Measurements from ENCODE around the gene GGA2. TPM values are rescaled to one million over a fixed set of nuclear protein-coding genes. Genes with fewer than 3 reads are reported as not detected.

GGA2 gene
- total and polyA plus RNA-seq, 8 donors: 17.6 to 62.5 (median 37.3) TPM

GRCh38 chr16:23504076-23504452, 6.2 kb downstream of the GGA2 start:
- intact Hi-C loops (cut with DNase I; ENCODE audit: low total_unique reads): no loop called here
- Histone ChIP-seq H3K4me1 (peaks cover 64 to 100% (median 93%) of the 10 kb centered on the region in 4 donors), H3K27me3 (no peaks in the 10 kb centered on the region), H3K36me3 (peaks cover 0 to 5% (median 0%) of the 10 kb centered on the region in 4 donors), H3K4me3 (no peak overlapping the region), H3K27ac (peak overlapping the region; percentile 9 to 77 (median 45)), H3K9me3 (no peaks in the 10 kb centered on the region)
- TF ChIP-seq CTCF (IDR thresholded peaks at IDR 0.05) (no peak), POLR2A (IDR thresholded peaks at IDR 0.05) (no peak), POLR2AphosphoS5 (IDR thresholded peaks at IDR 0.05) (no peak), EP300 (IDR thresholded peaks at IDR 0.05) (no peak)
- WGBS, 5 donors: 60 to 74% (median 64%) methylated on average over 5 of the region's 5 CpGs
- DNase-seq: no peak

GRCh38 chr16:23502466-23502865, 7.8 kb downstream of the GGA2 start:
- Histone ChIP-seq H3K27me3 (no peaks in the 10 kb centered on the region), H3K27ac (peak overlapping the region in 1 of 5 donors; percentile 1), H3K9me3 (no peaks in the 10 kb centered on the region), H3K4me3 (no peak overlapping the region), H3K4me1 (peaks cover 55 to 99% (median 84%) of the 10 kb centered on the region in 4 donors), H3K36me3 (peaks cover 0 to 5% (median 0%) of the 10 kb centered on the region in 4 donors)
- no peak for TF ChIP-seq CTCF (IDR thresholded peaks at IDR 0.05)
- TF ChIP-seq POLR2A (IDR thresholded peaks at IDR 0.05): no peak
- no peak for TF ChIP-seq EP300 (IDR thresholded peaks at IDR 0.05)
- TF ChIP-seq POLR2AphosphoS5 (IDR thresholded peaks at IDR 0.05): no peak
- no peak for DNase-seq
- intact Hi-C loops (cut with DNase I; ENCODE audit: low total_unique reads): no loop called here
- WGBS, 5 donors: 55 to 80% (median 70%) methylated on average over 2 of the region's 2 CpGs

GRCh38 chr16:23501291-23501690, 9.0 kb downstream of the GGA2 start:
- 28 to 68% (median 41%) methylated on average over 5 of the region's 5 CpGs for WGBS, 5 donors
- Histone ChIP-seq H3K4me3 (no peak overlapping the region), H3K4me1 (peaks cover 45 to 99% (median 84%) of the 10 kb centered on the region in 4 donors), H3K9me3 (no peaks in the 10 kb centered on the region), H3K27ac (peak overlapping the region in 2 of 5 donors; percentile 1 to 55), H3K36me3 (peaks cover 0 to 5% (median 3%) of the 10 kb centered on the region in 4 donors), H3K27me3 (no peaks in the 10 kb centered on the region)
- intact Hi-C loops (cut with DNase I; ENCODE audit: low total_unique reads): no loop called here
- DNase-seq: peak; percentile 48 to 62
- TF ChIP-seq POLR2A (IDR thresholded peaks at IDR 0.05) (no peak), EP300 (IDR thresholded peaks at IDR 0.05) (no peak), CTCF (IDR thresholded peaks at IDR 0.05) (no peak), POLR2AphosphoS5 (IDR thresholded peaks at IDR 0.05) (peak in 2 of 3 donors; percentile 33 to 44)

- Histone ChIP-seq H3K27ac (peak overlapping the region in 3 of 5 donors; percentile 39 to 56 (median 55)), H3K9me3 (no peaks in the 10 kb centered on the region), H3K4me3 (no peak overlapping the region), H3K27me3 (no peaks in the 10 kb centered on the region), H3K36me3 (peaks cover 0 to 8% (median 7%) of the 10 kb centered on the region in 4 donors), H3K4me1 (peaks cover 40 to 95% (median 80%) of the 10 kb centered on the region in 4 donors)
- WGBS, 5 donors: 43 to 61% (median 53%) methylated on average over 4 of the region's 4 CpGs
- TF ChIP-seq EP300 (IDR thresholded peaks at IDR 0.05) (no peak), CTCF (IDR thresholded peaks at IDR 0.05) (no peak), POLR2A (IDR thresholded peaks at IDR 0.05) (no peak), POLR2AphosphoS5 (IDR thresholded peaks at IDR 0.05) (no peak)
- DNase-seq: no peak
- intact Hi-C loops (cut with DNase I; ENCODE audit: low total_unique reads): no loop called here
These were observed 9.4 kb downstream of the GGA2 start for GRCh38 chr16:23500862-23501225.

Measured in stomach (tissue), 9 donors.